Measurements from ENCODE around the gene NME9.
"Not testable (repeated sequence)": the region's sequence is repeated elsewhere in the genome, so short reads cannot be mapped to it uniquely, and the experiment has no call there.

NME9 gene

GRCh38 chr3:138329127-138329983, at the start of gene NME9:
Gene NME9 (minus strand): TSS chr3:138329851. CDS start chr3:138329335, 516 bp downstream.
- peak; percentile 77 for DNase-seq

- DNase-seq, result no peak
These were observed 49.3 kb upstream of the NME9 start for GRCh38 chr3:138378990-138379389.

- no peak for DNase-seq
These were observed 48.7 kb upstream of the NME9 start for GRCh38 chr3:138378331-138378730.

GRCh38 chr3:138377804-138378203, 48.2 kb upstream of the NME9 start:
- DNase-seq, result no peak

- DNase-seq, result not testable (repeated sequence)
These were observed 47.6 kb upstream of the NME9 start for GRCh38 chr3:138377212-138377611.

GRCh38 chr3:138376663-138377062, 47.0 kb upstream of the NME9 start:
- DNase-seq, result no peak

GRCh38 chr3:138375447-138375846, 45.8 kb upstream of the NME9 start:
- DNase-seq, result no peak

GRCh38 chr3:138374573-138375134, 45.0 kb upstream of the NME9 start:
- no peak for DNase-seq

- DNase-seq, result no peak
These were observed 44.1 kb upstream of the NME9 start for GRCh38 chr3:138373736-138374094.

- DNase-seq, result no peak
These were observed 43.6 kb upstream of the NME9 start for GRCh38 chr3:138373087-138373735.

- DNase-seq, result no peak
These were observed 41.7 kb upstream of the NME9 start for GRCh38 chr3:138371070-138371965.

GRCh38 chr3:138370321-138370720, 40.7 kb upstream of the NME9 start:
- DNase-seq, result no peak

GRCh38 chr3:138369151-138369900, 39.7 kb upstream of the NME9 start:
- DNase-seq, result no peak

GRCh38 chr3:138367911-138368310, 38.3 kb upstream of the NME9 start:
- DNase-seq, result no peak

- no peak for DNase-seq
These were observed 37.7 kb upstream of the NME9 start for GRCh38 chr3:138367326-138367850.

GRCh38 chr3:138366006-138366759, 36.5 kb upstream of the NME9 start:
- no peak for DNase-seq

- DNase-seq, result no peak
These were observed 35.6 kb upstream of the NME9 start for GRCh38 chr3:138365253-138365555.

- no peak for DNase-seq
These were observed 35.0 kb upstream of the NME9 start for GRCh38 chr3:138364356-138365252.

- no peak for DNase-seq
These were observed 33.7 kb upstream of the NME9 start for GRCh38 chr3:138363322-138363721.

- no peak for DNase-seq
These were observed 32.9 kb upstream of the NME9 start for GRCh38 chr3:138362538-138362937.

Data from activated T-cell treated with anti-CD3 and anti-CD28 coated beads for 4 hours (primary cell).